ENCODE measurements around the gene PUM2. TPM values are rescaled to one million over a fixed set of nuclear protein-coding genes. Genes with fewer than 3 reads are reported as not detected.

Gene PUM2
- polyA plus RNA-seq, 3 donors: 14.8 to 24.5 (median 19.9) TPM

DNA sequence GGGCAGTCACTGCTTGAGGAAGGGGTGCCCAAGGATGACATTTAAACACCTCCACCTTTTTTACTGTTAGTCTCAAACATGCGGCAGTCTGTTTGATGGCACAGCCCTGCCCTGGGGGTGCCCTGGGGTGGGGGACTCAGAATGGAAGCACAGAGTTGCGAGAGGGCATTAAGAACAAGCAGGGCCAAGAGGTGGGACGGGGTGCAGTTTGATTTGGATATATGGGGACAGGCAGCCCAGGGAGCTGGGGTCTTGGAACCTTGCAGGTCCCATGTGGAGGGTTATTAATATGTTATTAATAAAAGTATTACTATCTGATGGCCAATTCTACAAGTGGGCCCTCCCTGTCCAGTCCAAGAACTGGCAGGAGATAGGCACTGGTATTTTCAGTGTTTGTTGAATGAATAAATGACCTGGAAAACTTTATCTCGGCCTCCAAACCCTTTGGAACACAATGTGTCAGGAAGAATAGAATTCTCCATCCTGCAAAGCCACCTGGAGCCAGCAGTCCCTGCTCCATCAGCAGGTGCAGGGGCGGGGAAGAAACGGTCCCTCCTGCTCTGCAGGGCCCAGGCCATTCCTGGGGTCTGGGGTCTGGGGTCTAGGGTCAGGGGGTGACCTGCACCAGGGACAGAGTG, 150.9 kb downstream of the PUM2 start:
- WGBS, 3 donors: 87 to 90% (median 90%) methylated on average over 6 of the region's 6 CpGs
- H3K27ac ChIP-seq (ENCODE audit: low read depth, low read length): no peak overlapping the region

DNA sequence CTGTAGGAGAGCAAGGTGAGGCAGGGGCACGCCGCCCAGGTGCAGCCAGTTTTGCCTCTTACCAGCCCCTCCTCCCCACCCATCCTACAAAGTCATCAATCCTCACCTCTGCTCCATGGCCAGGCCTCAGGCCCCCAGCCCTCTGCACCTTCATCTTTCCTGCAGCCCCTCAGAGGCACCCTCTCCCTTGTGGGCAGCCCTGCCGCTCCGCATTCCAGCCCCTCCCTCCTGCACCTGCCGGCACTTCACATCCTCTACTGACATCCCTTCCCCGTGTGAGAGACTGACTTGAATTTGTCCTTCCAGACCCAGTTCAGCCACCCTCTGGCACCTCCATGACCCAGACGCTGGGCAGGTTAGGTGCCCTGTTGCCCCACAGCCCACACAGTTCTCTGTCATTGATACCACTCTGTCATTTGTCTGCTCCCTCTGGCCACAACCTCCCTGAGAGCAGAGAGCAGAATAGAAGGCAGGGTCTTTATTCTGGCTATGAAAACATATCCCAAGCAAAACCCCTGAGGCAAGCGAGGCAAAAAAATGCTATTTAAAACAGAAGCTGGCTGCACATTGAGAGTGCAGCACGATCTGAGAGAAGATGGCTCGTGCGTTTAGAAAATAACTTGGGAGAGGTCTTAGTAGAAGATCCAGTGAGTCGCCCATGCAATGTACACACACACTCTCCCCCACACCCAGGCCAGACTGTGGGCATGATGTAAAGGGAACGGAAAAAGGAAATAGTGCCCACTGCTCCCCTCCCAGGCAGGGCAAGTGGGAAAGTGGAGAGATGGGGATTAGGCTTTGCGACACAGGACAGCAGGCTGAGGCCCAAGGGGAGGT, 151.6 kb downstream of the PUM2 start:
- WGBS, 3 donors: 83 to 88% (median 85%) methylated on average over 13 to 14 of the region's 14 CpGs
- no peak overlapping the region for H3K27ac ChIP-seq (ENCODE audit: low read depth, low read length)

Other genes starting within 250 kb of the PUM2 start
- gene SDC1, start 125.7 kb downstream of the PUM2 start, polyA plus RNA-seq: 1 to 10 TPM; 1.5 to 6.0 (median 2.8) TPM
- 100 to 1,000 TPM; 155 to 963 (median 704) TPM for gene RHOB, start 96.2 kb upstream of the PUM2 start, polyA plus RNA-seq